Measurements from ENCODE around the gene CLEC19A.

The CLEC19A gene

DNA sequence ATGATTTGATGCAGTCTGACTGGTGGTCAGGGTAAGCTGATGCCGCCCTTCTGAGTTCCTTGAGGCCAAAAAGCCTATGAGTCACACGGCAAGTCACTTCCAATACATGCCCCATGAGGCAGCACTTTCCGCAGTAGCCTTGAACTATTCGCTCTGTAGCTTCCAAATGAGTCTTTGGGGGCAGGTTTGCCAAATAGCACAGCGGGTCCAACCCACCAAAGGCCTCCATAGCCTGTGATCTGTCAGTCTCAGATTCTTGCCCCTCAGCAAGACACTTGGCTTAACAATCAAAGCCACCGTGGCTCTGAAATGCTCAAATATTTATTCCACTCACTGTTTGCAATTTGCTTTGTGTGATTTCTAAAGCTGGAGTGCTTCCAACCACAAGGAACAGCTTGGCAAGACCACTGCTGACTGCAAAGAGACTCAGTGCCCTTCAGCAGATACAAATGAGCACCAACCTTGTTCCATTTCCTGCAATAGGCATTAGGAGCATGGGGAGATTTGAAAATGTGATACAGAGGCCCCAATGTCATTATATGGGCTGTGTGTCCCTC, 45.4 kb downstream of the CLEC19A start:
- no peak for FAIRE-seq

DNA sequence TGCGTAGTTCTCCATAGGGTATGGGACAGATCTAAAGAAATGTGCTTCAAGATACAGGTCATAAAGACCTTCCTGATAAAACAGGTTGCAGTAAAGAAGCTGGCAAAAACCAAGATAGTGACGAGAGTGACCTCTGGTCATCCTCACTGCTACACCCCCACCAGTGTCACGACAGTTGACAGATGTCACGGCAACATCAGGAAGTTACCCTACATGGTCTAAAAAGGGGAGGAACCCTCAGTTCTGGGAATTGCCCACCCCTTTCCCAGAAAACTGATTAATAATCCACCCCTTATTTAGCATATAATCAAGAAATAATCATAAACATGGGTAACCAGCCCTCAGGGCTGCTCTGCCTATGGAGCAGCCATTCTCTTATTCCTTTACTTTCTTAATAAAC, 46.3 kb downstream of the CLEC19A start:
- no peak for FAIRE-seq

DNA sequence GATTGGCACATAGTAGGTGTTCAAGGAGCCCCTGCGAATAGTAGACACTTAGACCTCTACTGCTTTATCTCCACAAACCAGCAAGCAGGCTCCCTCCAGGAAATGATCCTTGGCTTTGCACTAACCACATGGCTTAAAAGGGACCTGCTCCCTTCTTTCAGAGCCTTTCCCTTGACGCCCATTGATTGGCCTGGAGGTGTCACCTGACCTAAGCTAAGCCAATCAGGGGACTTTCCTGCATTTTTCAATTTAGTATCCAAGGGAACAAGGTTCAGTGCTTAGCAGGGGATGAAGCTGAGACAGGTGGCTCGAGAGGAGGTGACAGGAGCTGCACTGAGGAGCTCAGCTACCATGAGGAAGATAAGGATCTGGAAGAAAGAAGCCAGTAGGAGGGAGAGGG, 52.8 kb downstream of the CLEC19A start:
- FAIRE-seq, result no peak

DNA sequence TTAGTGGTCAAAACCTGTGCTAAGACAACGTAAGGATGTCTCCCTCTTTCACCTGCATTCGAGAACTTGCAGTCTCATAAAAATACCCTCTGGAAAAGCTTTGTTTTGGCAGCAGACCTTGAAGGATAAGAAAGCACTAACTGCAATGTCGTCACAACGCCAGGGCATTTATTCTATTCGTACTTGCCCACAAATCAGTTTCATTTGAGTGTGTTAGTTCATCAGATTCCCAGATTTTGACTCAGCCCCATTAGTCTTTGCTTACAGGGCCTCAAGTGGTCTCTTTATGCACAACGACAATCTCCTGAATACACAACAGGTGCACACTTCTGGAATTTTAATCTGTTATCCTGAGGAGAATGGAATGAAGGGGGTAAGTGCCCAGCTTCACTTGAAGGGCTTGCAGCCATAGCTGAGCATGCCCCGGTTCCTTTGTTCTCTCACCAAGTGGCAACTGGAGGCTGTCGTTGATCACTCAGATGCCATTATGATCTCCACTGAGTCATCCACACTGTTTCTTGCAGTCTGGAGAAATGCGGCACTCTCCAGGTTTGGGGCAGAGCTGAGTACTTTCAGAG, 58.8 kb downstream of the CLEC19A start:
- FAIRE-seq, result no peak

DNA sequence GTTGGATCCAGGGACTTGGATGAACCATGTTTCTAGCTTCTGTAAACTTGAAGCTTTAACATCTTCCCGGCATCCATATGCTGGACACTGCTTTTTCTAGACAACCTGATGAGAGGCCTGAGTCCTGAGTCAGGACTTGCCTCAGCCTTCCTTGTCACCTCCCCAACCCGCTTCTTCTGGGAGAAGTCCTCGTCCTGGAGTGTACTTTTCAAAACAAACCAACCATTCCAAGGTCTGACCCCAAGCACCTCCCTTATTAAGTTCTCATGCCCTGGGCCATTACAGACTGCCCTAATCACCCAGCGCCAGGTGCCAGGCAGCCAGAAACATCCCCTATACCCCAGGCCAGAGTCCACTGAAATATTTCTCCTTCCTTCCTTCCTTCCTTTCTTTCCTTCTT, 59.4 kb downstream of the CLEC19A start:
- no peak for FAIRE-seq

DNA sequence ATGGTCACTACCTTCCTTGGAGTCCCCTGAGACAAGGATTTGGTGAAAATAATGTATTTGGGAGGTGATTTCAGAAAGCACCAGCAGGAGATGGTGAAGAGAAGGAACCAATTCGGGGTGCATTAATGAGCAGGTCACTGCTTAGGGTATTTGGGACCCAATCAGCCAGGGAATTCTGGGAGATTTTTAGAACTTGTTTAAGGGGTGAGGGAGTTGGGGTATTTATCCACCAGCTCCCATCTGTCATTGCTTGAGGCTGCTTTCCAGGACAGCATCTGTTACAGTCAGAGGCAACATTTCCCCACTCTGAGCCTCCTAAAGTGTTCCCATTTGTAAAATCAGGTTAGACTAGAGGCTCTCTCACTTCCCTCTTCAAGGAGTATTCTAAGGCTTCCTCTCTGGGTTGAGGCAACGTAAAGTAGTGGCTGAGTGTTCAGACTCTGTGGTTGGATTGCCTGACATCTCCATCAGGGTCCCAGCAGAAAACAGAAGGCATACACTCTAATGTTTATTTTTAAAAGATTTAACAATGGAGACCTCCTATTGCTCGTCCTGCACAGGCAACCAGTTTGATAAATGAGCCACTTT, 60.9 kb downstream of the CLEC19A start:
- FAIRE-seq, result no peak

DNA sequence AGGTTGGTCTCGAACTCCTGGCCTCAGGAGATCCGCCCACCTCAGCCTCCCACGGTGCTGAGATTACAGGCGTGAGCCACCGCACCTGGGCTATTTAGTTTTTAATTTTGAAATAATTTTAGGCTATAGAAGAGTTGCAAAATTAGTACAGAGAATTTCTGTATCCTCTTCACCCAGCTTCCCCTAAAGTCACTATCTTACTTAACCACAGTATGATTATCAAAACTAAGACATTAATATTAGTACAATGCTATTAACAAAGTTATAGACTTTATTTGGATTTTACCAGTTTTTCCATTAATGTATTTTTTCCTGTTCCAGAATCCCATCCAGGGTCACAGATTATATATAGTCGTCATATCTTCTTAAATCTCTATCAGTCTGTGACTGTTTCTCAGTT, 62.6 kb downstream of the CLEC19A start:
- FAIRE-seq, result no peak

GRCh38 chr16:19348578-19349315, 63.2 kb downstream of the CLEC19A start:
- FAIRE-seq, result no peak

DNA sequence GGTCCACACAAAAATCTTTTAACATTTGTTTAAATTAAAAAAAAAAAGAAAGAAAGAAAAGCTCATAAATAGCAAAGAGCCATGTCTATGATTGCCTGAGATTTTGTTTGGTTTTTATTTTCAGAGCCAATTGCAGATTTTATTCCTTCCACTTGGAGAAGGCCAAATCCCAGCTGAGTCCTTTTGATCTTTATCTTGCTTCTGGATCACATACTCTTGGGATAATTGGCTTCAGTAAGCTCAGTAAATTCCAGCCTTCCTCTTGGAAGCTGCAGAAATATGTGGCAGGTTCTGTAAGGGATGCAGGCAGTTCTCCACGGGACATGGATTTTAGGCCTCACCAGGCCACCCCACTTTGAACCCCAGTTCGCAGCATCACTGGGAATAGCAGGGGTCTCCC, 68.8 kb downstream of the CLEC19A start:
- no peak for FAIRE-seq

GRCh38 chr16:19356024-19356952, 70.8 kb downstream of the CLEC19A start:
- no peak for FAIRE-seq

- FAIRE-seq, result no peak
These were observed 74.0 kb downstream of the CLEC19A start for GRCh38 chr16:19359556-19359955.
